Epidermal melanocyte (primary cell): ENCODE results near the gene VWA3A.
A peak's percentile ranks its signal among the peaks of the same experiment; 100 is the strongest.
"Not testable (repeated sequence)": the region's sequence is repeated elsewhere in the genome, so short reads cannot be mapped to it uniquely, and the experiment has no call there.

Source experiments
- DNase-seq: peaks from one replicate; pipeline ENCODE4 v3.0.0; 2011; ENCODE audit warnings: low spot score; ENCODE audit not compliant: insufficient read length

VWA3A gene

GRCh38 chr16:22195695-22196558 is 103.6 kb downstream of the VWA3A start:
- peak; percentile 52 for DNase-seq

- not testable (repeated sequence) for DNase-seq
These were observed 104.3 kb downstream of the VWA3A start for GRCh38 chr16:22196559-22197168.

GRCh38 chr16:22198547-22199293 is 106.4 kb downstream of the VWA3A start:
- DNase-seq = no peak

GRCh38 chr16:22202261-22202637 is 109.9 kb downstream of the VWA3A start:
- DNase-seq = no peak

GRCh38 chr16:22203091-22203490 is 110.8 kb downstream of the VWA3A start:
- DNase-seq = no peak

- DNase-seq = no peak
These were observed 111.8 kb downstream of the VWA3A start for GRCh38 chr16:22204091-22204655.

- no peak for DNase-seq
These were observed 113.3 kb downstream of the VWA3A start for GRCh38 chr16:22205577-22206012.

- DNase-seq = peak; percentile 84
These were observed 113.9 kb downstream of the VWA3A start, which contains the start of gene EEF2K for GRCh38 chr16:22206013-22206841. TSS of gene EEF2K (plus strand) at chr16:22206278. CDS start at chr16:22225730, 19,452 bp downstream.
